Vagina (tissue), 2 donors: ENCODE data around the gene HNRNPH2.
A peak's percentile ranks its signal among the peaks of the same experiment; 100 is the strongest.

Source experiments
- CTCF ChIP-seq, 3 experiments: fragments of 450-650 bp in 2 of 3; fragments of 200-600 bp in 1 of 3; sonication (generic) in 1 of 3; IDR thresholded peaks; one replicate each; pipeline ENCODE4 v1.5.1; 2017 to 2019; ENCODE audit warnings: antibody characterized with exemption in 3 of 3, mild to moderate bottlenecking in 2 of 3, moderate library complexity in 2 of 3
- POLR2A ChIP-seq, 2 donors: fragments of 450-650 bp; IDR thresholded peaks; one replicate each; pipeline ENCODE4 v1.6.1; 2017; ENCODE audit warnings: antibody characterized with exemption in 2 of 2, mild to moderate bottlenecking in 2 of 2, moderate library complexity in 2 of 2
- POLR2AphosphoS5 ChIP-seq, 2 donors: sonication (generic); formaldehyde crosslinking; IDR thresholded peaks; one replicate each; pipeline ENCODE4 v1.9.0; 2017; ENCODE audit warnings: antibody characterized with exemption in 2 of 2, mild to moderate bottlenecking in 2 of 2, low read depth in 1 of 2; ENCODE audit not compliant: insufficient read depth in 1 of 2

- TF ChIP-seq CTCF (IDR thresholded peaks at IDR 0.05): peak; percentile 6 to 54 (median 47)
- TF ChIP-seq POLR2AphosphoS5 (IDR thresholded peaks at IDR 0.05; ENCODE audit: insufficient read depth in 1 of 2, low read depth in 1 of 2): peak; percentile 85 to 93
- TF ChIP-seq POLR2A (IDR thresholded peaks at IDR 0.05): peak in 1 of 2 donors; percentile 62
Observed at GRCh38 chrX:101390664-101391525, 17.1 kb upstream of the HNRNPH2 start, which contains the start of gene RPL36A.
